COLO668 (cell line): ENCODE measurements around the gene MOK.
"Not testable (repeated sequence)": the region's sequence is repeated elsewhere in the genome, so short reads cannot be mapped to it uniquely, and the experiment has no call there.

ENCODE experiments used
- DNase-seq: peaks from one replicate; lab custom pipeline; 2025; ENCODE audit not compliant: unreplicated experiment; lab: John Stamatoyannopoulos, UW

MOK gene

GRCh38 chr14:102321456-102322422, 16.8 kb upstream of the MOK start:
- DNase-seq, result no peak

GRCh38 chr14:102320671-102321455, 15.9 kb upstream of the MOK start:
- DNase-seq, result no peak

- peak; percentile 36 for DNase-seq
Observed at GRCh38 chr14:102320033-102320660, 15.2 kb upstream of the MOK start.

GRCh38 chr14:102319351-102320032, 14.5 kb upstream of the MOK start, which contains the start of gene ZNF839:
ZNF839 (plus strand) TSS chr14:102319746; CDS start chr14:102319766, 20 bp downstream.
- peak; percentile 92 for DNase-seq

GRCh38 chr14:102318781-102319276, 13.9 kb upstream of the MOK start:
- no peak for DNase-seq

- DNase-seq, result peak; percentile 55
Observed at GRCh38 chr14:102317564-102318248, 12.7 kb upstream of the MOK start.

GRCh38 chr14:102316743-102317563, 12.0 kb upstream of the MOK start:
- DNase-seq, result peak; percentile 92

- DNase-seq, result peak; percentile 47
Observed at GRCh38 chr14:102316338-102316742, 11.4 kb upstream of the MOK start.

GRCh38 chr14:102315121-102315520, 10.2 kb upstream of the MOK start:
- DNase-seq, result no peak

- peak; percentile 89 for DNase-seq
Observed at GRCh38 chr14:102314242-102315011, 9.5 kb upstream of the MOK start.

GRCh38 chr14:102303664-102304063, 1.3 kb downstream of the MOK start:
- DNase-seq, result no peak

- not testable (repeated sequence) for DNase-seq
Observed at GRCh38 chr14:102298303-102299070, 6.5 kb downstream of the MOK start.

- no peak for DNase-seq
Observed at GRCh38 chr14:102297436-102298170, 7.4 kb downstream of the MOK start.

- DNase-seq, result no peak
Observed at GRCh38 chr14:102295270-102295669, 9.7 kb downstream of the MOK start.

GRCh38 chr14:102293781-102294180, 11.2 kb downstream of the MOK start:
- no peak for DNase-seq

- no peak for DNase-seq
Observed at GRCh38 chr14:102292441-102292840, 12.5 kb downstream of the MOK start.

- no peak for DNase-seq
Observed at GRCh38 chr14:102288139-102288538, 16.8 kb downstream of the MOK start.
